ENCODE measurements around the gene BMAL1.

BMAL1 gene

DNA sequence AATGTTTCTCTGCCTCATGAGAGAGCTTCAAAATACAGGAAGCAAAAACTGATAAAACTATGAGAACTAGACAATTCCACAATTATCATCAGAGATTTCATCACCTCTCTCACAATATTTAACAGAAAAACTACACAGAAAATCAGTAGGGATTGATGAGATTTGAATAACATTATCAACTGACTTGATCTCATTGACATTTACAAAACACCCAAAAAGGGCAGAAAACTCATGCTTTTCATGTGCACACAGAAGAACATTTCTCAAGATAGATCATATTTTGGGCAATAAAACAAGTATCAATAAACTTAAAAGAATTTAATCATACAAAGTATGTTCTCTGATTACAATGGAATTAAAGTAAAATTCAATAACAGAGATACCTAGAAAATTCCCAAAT lies 149.8 kb downstream of the BMAL1 start:
- peaks cover 37% of the 10 kb centered on the region for H3K79me2 ChIP-seq (ENCODE audit: control insufficient read depth, low read length)
- TF ChIP-seq, protein P1, sequence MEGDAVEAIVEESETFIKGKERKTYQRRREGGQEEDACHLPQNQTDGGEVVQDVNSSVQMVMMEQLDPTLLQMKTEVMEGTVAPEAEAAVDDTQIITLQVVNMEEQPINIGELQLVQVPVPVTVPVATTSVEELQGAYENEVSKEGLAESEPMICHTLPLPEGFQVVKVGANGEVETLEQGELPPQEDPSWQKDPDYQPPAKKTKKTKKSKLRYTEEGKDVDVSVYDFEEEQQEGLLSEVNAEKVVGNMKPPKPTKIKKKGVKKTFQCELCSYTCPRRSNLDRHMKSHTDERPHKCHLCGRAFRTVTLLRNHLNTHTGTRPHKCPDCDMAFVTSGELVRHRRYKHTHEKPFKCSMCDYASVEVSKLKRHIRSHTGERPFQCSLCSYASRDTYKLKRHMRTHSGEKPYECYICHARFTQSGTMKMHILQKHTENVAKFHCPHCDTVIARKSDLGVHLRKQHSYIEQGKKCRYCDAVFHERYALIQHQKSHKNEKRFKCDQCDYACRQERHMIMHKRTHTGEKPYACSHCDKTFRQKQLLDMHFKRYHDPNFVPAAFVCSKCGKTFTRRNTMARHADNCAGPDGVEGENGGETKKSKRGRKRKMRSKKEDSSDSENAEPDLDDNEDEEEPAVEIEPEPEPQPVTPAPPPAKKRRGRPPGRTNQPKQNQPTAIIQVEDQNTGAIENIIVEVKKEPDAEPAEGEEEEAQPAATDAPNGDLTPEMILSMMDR (IDR thresholded peaks at IDR 0.05; ENCODE audit: low read depth, low read length, poor library complexity, severe bottlenecking): no peak
- TF ChIP-seq EZH2phosphoT487 (IDR thresholded peaks at IDR 0.05; ENCODE audit: borderline replicate concordance, low read length): no peak
- H4K20me1 ChIP-seq (ENCODE audit: control insufficient read depth, insufficient read depth, low read depth, low read length): no peaks in the 10 kb centered on the region
- 0 out of 2 replicates have a peak, but pooled peaks cover 4% of the 10 kb centered on the region for H3K36me3 ChIP-seq (ENCODE audit: control insufficient read depth, low read length)
- H3K9me2 ChIP-seq (replicated peaks; ENCODE audit: control insufficient read depth, low read length): no peaks in the 10 kb centered on the region
- no peak overlapping the region for H3K4me2 ChIP-seq (ENCODE audit: low read length)
- peaks cover 12% of the 10 kb centered on the region for H3K9me3 ChIP-seq (ENCODE audit: control insufficient read depth, insufficient read depth, low read length)
- H3K4me3 ChIP-seq (ENCODE audit: low read length): no peak overlapping the region
- no peaks in the 10 kb centered on the region for H3K27me3 ChIP-seq (ENCODE audit: control insufficient read depth, low read length)
- H3K4me1 ChIP-seq (ENCODE audit: control insufficient read depth, low read length): peaks cover 19% of the 10 kb centered on the region
- H3F3A ChIP-seq (ENCODE audit: control insufficient read depth, insufficient read depth): no peaks in the 10 kb centered on the region
- no peak overlapping the region for H3K27ac ChIP-seq (ENCODE audit: low read depth, low read length)

DNA sequence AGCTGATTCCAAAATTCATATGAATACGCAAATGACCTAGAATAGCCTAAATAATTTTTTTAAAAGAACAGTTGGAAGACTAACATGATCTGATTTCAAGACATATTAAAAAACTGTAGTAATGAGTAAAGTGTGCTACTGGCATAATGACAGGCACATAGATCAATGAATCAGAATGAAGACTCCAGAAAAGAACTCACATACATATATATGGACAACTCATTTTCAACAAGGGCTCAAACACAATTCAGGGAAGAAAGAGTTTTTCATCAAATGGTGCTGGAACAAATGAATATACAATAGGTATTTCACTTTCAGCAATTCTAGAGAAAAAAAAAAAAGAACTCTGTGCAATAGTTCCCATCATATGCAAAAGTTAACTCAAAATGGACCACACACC lies 151.7 kb downstream of the BMAL1 start:
- no peak overlapping the region for H3K4me2 ChIP-seq (ENCODE audit: low read length)
- H3K9me2 ChIP-seq (replicated peaks; ENCODE audit: control insufficient read depth, low read length): no peaks in the 10 kb centered on the region
- peaks cover 19% of the 10 kb centered on the region for H3K4me1 ChIP-seq (ENCODE audit: control insufficient read depth, low read length)
- TF ChIP-seq EZH2phosphoT487 (IDR thresholded peaks at IDR 0.05; ENCODE audit: borderline replicate concordance, low read length): no peak
- TF ChIP-seq, protein P1 (IDR thresholded peaks at IDR 0.05; ENCODE audit: low read depth, low read length, poor library complexity, severe bottlenecking): no peak
- H3F3A ChIP-seq (ENCODE audit: control insufficient read depth, insufficient read depth): no peaks in the 10 kb centered on the region
- H3K27ac ChIP-seq (ENCODE audit: low read depth, low read length): no peak overlapping the region
- no peak overlapping the region for H3K4me3 ChIP-seq (ENCODE audit: low read length)
- H4K20me1 ChIP-seq (ENCODE audit: control insufficient read depth, insufficient read depth, low read depth, low read length): no peaks in the 10 kb centered on the region
- H3K27me3 ChIP-seq (ENCODE audit: control insufficient read depth, low read length): no peaks in the 10 kb centered on the region
- H3K9me3 ChIP-seq (ENCODE audit: control insufficient read depth, insufficient read depth, low read length): peaks cover 12% of the 10 kb centered on the region
- 0 out of 2 replicates have a peak, but pooled peaks cover 4% of the 10 kb centered on the region for H3K36me3 ChIP-seq (ENCODE audit: control insufficient read depth, low read length)
- H3K79me2 ChIP-seq (ENCODE audit: control insufficient read depth, low read length): peaks cover 32% of the 10 kb centered on the region

DNA sequence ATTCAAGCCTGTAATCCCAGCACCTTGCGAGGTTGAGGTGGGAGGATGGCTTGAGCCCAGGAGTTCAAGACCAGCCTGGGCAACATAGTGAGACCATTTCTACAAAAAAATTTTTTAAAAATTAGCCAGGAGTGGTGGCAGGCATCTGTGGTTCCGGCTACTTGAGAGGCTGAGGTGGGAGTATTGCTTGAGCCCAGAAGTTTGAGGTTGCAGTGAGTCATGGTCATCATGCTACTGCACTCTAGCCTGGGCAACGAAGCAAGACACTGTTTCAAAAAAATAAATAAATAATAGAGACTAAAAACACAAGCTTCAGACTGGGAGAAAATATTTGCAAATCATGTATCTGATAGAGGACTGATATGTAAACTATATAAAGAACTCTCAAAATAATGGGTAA lies 152.2 kb downstream of the BMAL1 start:
- no peak overlapping the region for H3K4me3 ChIP-seq (ENCODE audit: low read length)
- H3K27me3 ChIP-seq (ENCODE audit: control insufficient read depth, low read length): no peaks in the 10 kb centered on the region
- peaks cover 12% of the 10 kb centered on the region for H3K9me3 ChIP-seq (ENCODE audit: control insufficient read depth, insufficient read depth, low read length)
- no peak for TF ChIP-seq EZH2phosphoT487 (IDR thresholded peaks at IDR 0.05; ENCODE audit: borderline replicate concordance, low read length)
- TF ChIP-seq, protein P1 (IDR thresholded peaks at IDR 0.05; ENCODE audit: low read depth, low read length, poor library complexity, severe bottlenecking): no peak
- H3K36me3 ChIP-seq (ENCODE audit: control insufficient read depth, low read length): 0 out of 2 replicates have a peak, but pooled peaks cover 4% of the 10 kb centered on the region
- H4K20me1 ChIP-seq (ENCODE audit: control insufficient read depth, insufficient read depth, low read depth, low read length): no peaks in the 10 kb centered on the region
- no peak overlapping the region for H3K27ac ChIP-seq (ENCODE audit: low read depth, low read length)
- H3K4me1 ChIP-seq (ENCODE audit: control insufficient read depth, low read length): peaks cover 19% of the 10 kb centered on the region
- no peaks in the 10 kb centered on the region for H3F3A ChIP-seq (ENCODE audit: control insufficient read depth, insufficient read depth)
- no peak overlapping the region for H3K4me2 ChIP-seq (ENCODE audit: low read length)
- H3K9me2 ChIP-seq (replicated peaks; ENCODE audit: control insufficient read depth, low read length): no peaks in the 10 kb centered on the region
- H3K79me2 ChIP-seq (ENCODE audit: control insufficient read depth, low read length): peaks cover 26% of the 10 kb centered on the region
